Upper lobe of left lung (tissue), 6 donors: Measurements from ENCODE around the gene RPL7L1. TPM values are rescaled to one million over a fixed set of nuclear protein-coding genes. Genes with fewer than 3 reads are reported as not detected.

ENCODE experiments used
- ATAC-seq, 2 donors: fragments of 200-7000 bp; cut with Tn5 transposase; one replicate each; pipeline ENCODE4 v1.9.1; 2022; ENCODE audit warnings: mild to moderate bottlenecking in 2 of 2, moderate library complexity in 2 of 2; ENCODE audit not compliant: low FRiP score in 2 of 2
- DNase-seq, 2 donors: peaks; one replicate each; pipeline ENCODE4 v3.0.0-alpha.2; 2019 to 2020
- H3K27ac ChIP-seq, 4 donors: fragments of 200-600 bp; sonication (generic); one replicate each; pipeline ENCODE4 v1.5.1; 2016 to 2019
- H3K27me3 ChIP-seq, 4 donors: fragments of 200-600 bp; sonication (generic); one replicate each; pipeline ENCODE4 v1.5.1; 2017 to 2019
- H3K36me3 ChIP-seq, 4 donors: fragments of 200-600 bp; sonication (generic); one replicate each; pipeline ENCODE4 v1.5.1; 2016 to 2019
- H3K4me1 ChIP-seq, 4 donors: fragments of 200-600 bp; sonication (generic); one replicate each; pipeline ENCODE4 v1.5.1; 2018 to 2019
- H3K4me3 ChIP-seq, 4 donors: fragments of 200-600 bp; sonication (generic); one replicate each; pipeline ENCODE4 v1.5.1; 2017 to 2019; ENCODE audit warnings: mild to moderate bottlenecking in 2 of 4, moderate library complexity in 1 of 4
- H3K9me3 ChIP-seq, 4 donors: fragments of 200-600 bp; sonication (generic); one replicate each; pipeline ENCODE4 v1.5.1; 2018 to 2019
- CTCF ChIP-seq, 6 experiments: fragments of 450-650 bp in 4 of 6; fragments of 200-600 bp in 2 of 6; sonication (generic) in 2 of 6; IDR thresholded peaks; one replicate each; pipeline ENCODE4 v1.5.1; 2016 to 2019; ENCODE audit warnings: antibody characterized with exemption in 6 of 6
- EP300 ChIP-seq, 4 donors: sonication (generic); formaldehyde crosslinking; IDR thresholded peaks; one replicate each; pipeline ENCODE4 v1.5.1; 2017; ENCODE audit warnings: antibody characterized with exemption in 4 of 4, control low read depth in 2 of 4
- POLR2A ChIP-seq, 4 donors: fragments of 450-650 bp; IDR thresholded peaks; one replicate each; pipeline ENCODE4 v1.5.1; 2016 to 2017; ENCODE audit warnings: antibody characterized with exemption in 4 of 4, mild to moderate bottlenecking in 2 of 4
- POLR2AphosphoS5 ChIP-seq, 2 donors: sonication (generic); formaldehyde crosslinking; IDR thresholded peaks; one replicate each; pipeline ENCODE4 v1.5.1; 2017; ENCODE audit warnings: antibody characterized with exemption in 2 of 2
- WGBS, 2 donors: methylation state at CpG; one replicate each; pipeline ENCODE4 v1.1.5; 2017 to 2018; 5-methylcytosine and 5-hydroxymethylcytosine counted together
- total RNA-seq, 6 donors: library from RNA; depleted of rRNA in 4 of 6; stranded (reverse); fragments of >200 nt in 4 of 6; gene quantifications; one replicate each; pipeline versions ENCODE4 v1.1.0 to v1.2.1, GENCODE V29; 2016 to 2021
- donor health status: DM: no; HTN: no; CAD: no; lungs with moderate emphysema.
- donor health status: DM: no; HTN: yes; CAD: no; lungs with severe emphysema.

Gene RPL7L1
- total RNA-seq, 6 donors from 2014 or later = 41.7 to 81.5 (median 58.2) TPM

- Histone ChIP-seq H3K4me1 (peaks cover 25 to 37% (median 33%) of the 10 kb centered on the region in 4 donors), H3K4me3 (no peak overlapping the region), H3K9me3 (no peaks in the 10 kb centered on the region), H3K27me3 (no peaks in the 10 kb centered on the region), H3K36me3 (peaks cover 10 to 64% (median 51%) of the 10 kb centered on the region in 4 donors), H3K27ac (no peak overlapping the region)
- 69 to 77% methylated on average over 7 of the region's 7 CpGs for WGBS, 2 donors
- no peak for ATAC-seq
- no peak for TF ChIP-seq POLR2AphosphoS5 (IDR thresholded peaks at IDR 0.05)
- no peak for TF ChIP-seq EP300 (IDR thresholded peaks at IDR 0.05)
- TF ChIP-seq POLR2A (IDR thresholded peaks at IDR 0.05) = no peak
- no peak for TF ChIP-seq CTCF (IDR thresholded peaks at IDR 0.05)
- DNase-seq = no peak
Observed at GRCh38 chr6:42935322-42935721, 55.9 kb downstream of the RPL7L1 start.

GRCh38 chr6:42936398-42936797 lies 57.0 kb downstream of the RPL7L1 start:
- H3K36me3 ChIP-seq = peaks cover 10 to 69% (median 57%) of the 10 kb centered on the region in 4 donors
- peaks cover 14 to 27% (median 23%) of the 10 kb centered on the region in 4 donors for H3K4me1 ChIP-seq
- no peak for ATAC-seq
- H3K27me3 ChIP-seq = no peaks in the 10 kb centered on the region
- TF ChIP-seq CTCF (IDR thresholded peaks at IDR 0.05) (no peak), POLR2AphosphoS5 (IDR thresholded peaks at IDR 0.05) (no peak), EP300 (IDR thresholded peaks at IDR 0.05) (no peak), POLR2A (IDR thresholded peaks at IDR 0.05) (no peak)
- no peaks in the 10 kb centered on the region for H3K9me3 ChIP-seq
- 93 to 96% methylated on average over 11 of the region's 11 CpGs for WGBS, 2 donors
- no peak overlapping the region for H3K4me3 ChIP-seq
- H3K27ac ChIP-seq = no peak overlapping the region
- DNase-seq = no peak

GRCh38 chr6:42937548-42938427 lies 58.4 kb downstream of the RPL7L1 start:
- Histone ChIP-seq H3K4me3 (no peak overlapping the region), H3K4me1 (peaks cover 4 to 16% (median 9%) of the 10 kb centered on the region in 4 donors), H3K9me3 (no peaks in the 10 kb centered on the region), H3K27ac (no peak overlapping the region), H3K36me3 (peaks cover 10 to 75% (median 58%) of the 10 kb centered on the region in 4 donors), H3K27me3 (no peaks in the 10 kb centered on the region)
- no peak for ATAC-seq
- DNase-seq = no peak
- 89 to 94% methylated on average over 12 to 13 of the region's 13 CpGs for WGBS, 2 donors
- TF ChIP-seq CTCF (IDR thresholded peaks at IDR 0.05) = no peak
- TF ChIP-seq EP300 (IDR thresholded peaks at IDR 0.05) = no peak
- no peak for TF ChIP-seq POLR2A (IDR thresholded peaks at IDR 0.05)
- no peak for TF ChIP-seq POLR2AphosphoS5 (IDR thresholded peaks at IDR 0.05)

- ATAC-seq = no peak
- Histone ChIP-seq H3K27me3 (no peaks in the 10 kb centered on the region), H3K4me3 (no peak overlapping the region), H3K27ac (no peak overlapping the region), H3K36me3 (peaks cover 10 to 77% (median 59%) of the 10 kb centered on the region in 4 donors), H3K4me1 (peaks cover 0 to 10% (median 4%) of the 10 kb centered on the region in 4 donors), H3K9me3 (no peaks in the 10 kb centered on the region)
- DNase-seq = no peak
- 89 to 91% methylated on average over 4 to 5 of the region's 5 CpGs for WGBS, 2 donors
- no peak for TF ChIP-seq POLR2AphosphoS5 (IDR thresholded peaks at IDR 0.05)
- no peak for TF ChIP-seq EP300 (IDR thresholded peaks at IDR 0.05)
- no peak for TF ChIP-seq CTCF (IDR thresholded peaks at IDR 0.05)
- no peak for TF ChIP-seq POLR2A (IDR thresholded peaks at IDR 0.05)
Observed at GRCh38 chr6:42938428-42938796, 59.0 kb downstream of the RPL7L1 start.
